Measurements from ENCODE around the gene TNRC6A. TPM values are rescaled to one million over a fixed set of nuclear protein-coding genes. Genes with fewer than 3 reads are reported as not detected.

The TNRC6A gene
- total and polyA plus RNA-seq, 10 of the 15 experiments (the other 5 are each of a cell fraction or from before 2014, with no cell fraction given): 4.6 to 41.3 (median 29.7) TPM

- no peak for TF ChIP-seq MAX (IDR thresholded peaks at IDR 0.05; ENCODE audit: low read depth, low read length)
These were observed 47.7 kb upstream of the TNRC6A start (continued) for GRCh38 chr16:24681793-24682192.

GRCh38 chr16:24683250-24683649 lies 46.2 kb upstream of the TNRC6A start:
- no peaks in the 10 kb centered on the region for H3K79me2 ChIP-seq (ENCODE audit: control insufficient read depth, insufficient read depth, low read length)
- BruUV-seq (replicated peaks): no TSS peak
- in situ Hi-C loops (cut with MboI): no loop called here
- no peak overlapping the region for H3K4me2 ChIP-seq (ENCODE audit: control insufficient read depth, insufficient read depth)
- H3K4me1 ChIP-seq (ENCODE audit: control insufficient read depth, insufficient read depth, low read length): no peaks in the 10 kb centered on the region
- DNase-seq (ENCODE audit: low read depth, low spot score) (no peak), FAIRE-seq (no peak), ATAC-seq (no peak)
- POLR2A ChIA-PET: interaction anchor here (0.5 to 0.6 kb wide), 2 partner anchors 32 to 88 kb away, joined by 3 read pairs; no protein-coding TSS in a partner anchor
- intact Hi-C loops (cut with micrococcal nuclease; ENCODE audit: unreplicated experiment): loop anchor here (10.0 kb wide), 1 partner anchor 98 kb away; no protein-coding TSS in a partner anchor
- no peak for TF ChIP-seq EGR1 (IDR thresholded peaks at IDR 0.05; ENCODE audit: borderline replicate concordance in 1 of 2, low read depth in 2 of 2, low read length in 2 of 2)
- no peak for TF ChIP-seq SMAD1 (IDR thresholded peaks at IDR 0.05; ENCODE audit: low read depth, partially characterized antibody)
- no peak for TF ChIP-seq E4F1 (IDR thresholded peaks at IDR 0.05; ENCODE audit: borderline replicate concordance, partially characterized antibody)
- TF ChIP-seq ZNF622 (IDR thresholded peaks at IDR 0.05): no peak
- no peak for TF ChIP-seq ATF7 (IDR thresholded peaks at IDR 0.05; ENCODE audit: low read depth)
- no peak for TF ChIP-seq LARP7 (IDR thresholded peaks at IDR 0.05)
- no peak for TF ChIP-seq CEBPB (IDR thresholded peaks at IDR 0.05; ENCODE audit: borderline replicate concordance in 1 of 2, low read depth in 2 of 2, low read length in 2 of 2)
- TF ChIP-seq ZZZ3 (IDR thresholded peaks at IDR 0.05; ENCODE audit: control insufficient read depth, insufficient read length, low read depth): no peak
- TF ChIP-seq ZNF217 (IDR thresholded peaks at IDR 0.05): no peak
- TF ChIP-seq CHD2 (IDR thresholded peaks at IDR 0.05; ENCODE audit: borderline replicate concordance, low read depth, low read length): no peak
- TF ChIP-seq HDAC6 (IDR thresholded peaks at IDR 0.05; ENCODE audit: unreplicated experiment): no peak
- no peak for TF ChIP-seq PML (IDR thresholded peaks at IDR 0.05; ENCODE audit: low read length)
- TF ChIP-seq POLR2AphosphoS2 (IDR thresholded peaks at IDR 0.05; ENCODE audit: low read depth, low read length): no peak
- no peak for TF ChIP-seq YY1 (IDR thresholded peaks at IDR 0.05; ENCODE audit: low read depth, low read length)
- H2AFZ ChIP-seq (ENCODE audit: control insufficient read depth, low read depth, low read length): no peak overlapping the region
- H3K27ac ChIP-seq (ENCODE audit: control insufficient read depth, insufficient read depth): no peak overlapping the region
- no peaks in the 10 kb centered on the region for H4K20me1 ChIP-seq (ENCODE audit: control insufficient read depth, insufficient read depth)
- no peaks in the 10 kb centered on the region for H3K36me3 ChIP-seq (ENCODE audit: control insufficient read depth in 2 of 2, insufficient read depth in 2 of 2, low read length in 1 of 2)
- H3K4me3 ChIP-seq: no peak overlapping the region
- SMC1A ChIA-PET (ENCODE audit: uncharacterized antibody, unreplicated experiment): interaction anchor here (0.8 kb wide), 1 partner anchor 14 kb away, joined by 3 read pairs; no protein-coding TSS in a partner anchor
- CTCF ChIA-PET: interaction anchor here (0.7 to 1.8 kb wide), 3 partner anchors 12 to 27 kb away, joined by 3 to 4 read pairs (median 4); no protein-coding TSS in a partner anchor
- WGBS (ENCODE audit: insufficient coverage, insufficient replicate concordance, low lambda C conversion rate, missing lambda C conversion rate): 37% methylated on average over 4 of the region's 4 CpGs
- RAD21 ChIA-PET (ENCODE audit: unreplicated experiment): no interaction called here
- no peaks in the 10 kb centered on the region for H3K27me3 ChIP-seq (replicated peaks in 1 of 2; ENCODE audit: control insufficient read depth in 2 of 2, insufficient read depth in 2 of 2, low read length in 1 of 2)
- H3K9me3 ChIP-seq (replicated peaks; ENCODE audit: control insufficient read depth, insufficient read depth, low read length): no peaks in the 10 kb centered on the region
- no peak overlapping the region for H3K9ac ChIP-seq (ENCODE audit: control insufficient read depth, insufficient read depth, low read length)
